HCT116 (cell line): ENCODE measurements around the gene NPTX1. TPM values are rescaled to one million over a fixed set of nuclear protein-coding genes. Genes with fewer than 3 reads are reported as not detected.

Experiments
- ATAC-seq: fragments of 200-7000 bp; cut with Tn5 transposase; 2 replicates; pipeline ENCODE4 v1.9.1; 2020; ENCODE audit warnings: mild to moderate bottlenecking, moderate library complexity
- BruUV-seq: library from RNA; stranded (reverse); fragments of 400-500 nt; replicated peaks from 2 replicates; lab custom pipeline; 2021; lab: Mats Ljungman, UMichigan
- CTCF ChIA-PET: fragments of 300-600 bp; sonication (Branson Sonifier 250); formaldehyde crosslinking; loops from one replicate; lab custom pipeline; 2021; ENCODE audit warnings: antibody characterized with exemption; lab: Charles Lee
- POLR2A ChIA-PET: fragments of 300-600, 350-600 bp; sonication (Branson Sonifier 250); formaldehyde crosslinking; loops from one replicate; lab custom pipeline; 2021; ENCODE audit warnings: antibody characterized with exemption; lab: Charles Lee
- RAD21 ChIA-PET, 2 experiments: fragments of 300-600 bp; sonication (Branson Sonifier 250); formaldehyde crosslinking; loops; one replicate each; lab custom pipeline; 2023; ENCODE audit warnings: low total read pairs in 2 of 2; ENCODE audit not compliant: uncharacterized antibody in 2 of 2, unreplicated experiment in 2 of 2, low non-redundant PET in 1 of 2; lab: Charles Lee
- DNase-seq: peaks from one replicate; pipeline ENCODE4 v3.0.0-alpha.2; 2010; ENCODE audit warnings: low read depth, low spot score
- H2AFZ ChIP-seq: fragments of 200-600 bp; shearing (Covaris generic), sonication (generic); 2 replicates; pipeline ENCODE4 v1.6.1; 2017; ENCODE audit warnings: low read depth, mixed run types, mixed read lengths, antibody characterized with exemption, low read length; ENCODE audit not compliant: poor library complexity, severe bottlenecking
- H3K27ac ChIP-seq: 2 replicates; pipeline ENCODE4 v1.5.1; 2012; ENCODE audit warnings: low read depth, low read length
- H3K27me3 ChIP-seq: fragments of 200-600 bp; sonication (generic); 2 replicates; pipeline ENCODE4 v1.6.1; 2016; ENCODE audit warnings: mixed run types, low read length, mixed read lengths; ENCODE audit not compliant: insufficient read depth
- H3K36me3 ChIP-seq, 2 experiments: fragments of 200-500 bp in 1 of 2; fragments of 200-600 bp in 1 of 2; sonication (Bioruptor generic) in 1 of 2; sonication (generic) in 1 of 2; 2 replicates each; pipeline versions ENCODE4 v1.5.1 to v1.6.1; 2014 to 2016; ENCODE audit warnings: low read length in 2 of 2, inconsistent platforms in 1 of 2, mixed read lengths in 1 of 2, mixed run types in 1 of 2; ENCODE audit not compliant: insufficient read depth in 2 of 2, control insufficient read depth in 1 of 2
- H3K4me1 ChIP-seq, 2 experiments: fragments of 200-600 bp in 1 of 2; sonication (generic) in 1 of 2; 2 replicates each; pipeline versions ENCODE4 v1.5.1 to v1.6.1; 2012 to 2017; ENCODE audit warnings: low read length in 2 of 2, inconsistent platforms in 1 of 2, mild to moderate bottlenecking in 1 of 2, mixed read lengths in 1 of 2, mixed run types in 1 of 2, moderate library complexity in 1 of 2; ENCODE audit not compliant: insufficient read depth in 2 of 2, control insufficient read depth in 1 of 2
- H3K4me2 ChIP-seq: fragments of 200-600 bp; sonication (generic); 2 replicates; pipeline ENCODE4 v1.6.1; 2017; ENCODE audit warnings: mixed run types, low read length, mixed read lengths
- H3K4me3 ChIP-seq, 2 experiments: fragments of 200-600 bp in 1 of 2; sonication (generic) in 1 of 2; replicated peaks in 1 of 2; 2 replicates each; pipeline ENCODE4 v1.5.1; 2011 to 2016; ENCODE audit warnings: low read length in 2 of 2, control low read depth in 1 of 2, low read depth in 1 of 2, mild to moderate bottlenecking in 1 of 2, mixed read lengths in 1 of 2, mixed run types in 1 of 2
- H3K79me2 ChIP-seq: fragments of 200-600 bp; sonication (generic); 2 replicates; pipeline ENCODE4 v1.6.1; 2017; ENCODE audit warnings: mild to moderate bottlenecking, mixed run types, low read length, moderate library complexity, mixed read lengths; ENCODE audit not compliant: insufficient read depth
- H3K9ac ChIP-seq: fragments of 200-600 bp; sonication (generic); 2 replicates; pipeline ENCODE4 v1.6.1; 2016; ENCODE audit warnings: low read length, mixed read lengths
- H3K9me2 ChIP-seq: fragments of 200-600 bp; sonication (generic), shearing (Covaris generic); 2 replicates; pipeline ENCODE4 v1.6.1; 2017; ENCODE audit warnings: mixed run types, mild to moderate bottlenecking, moderate library complexity; ENCODE audit not compliant: insufficient read depth
- H3K9me3 ChIP-seq, 2 experiments: fragments of 200-500 bp in 1 of 2; fragments of 200-600 bp in 1 of 2; sonication (Bioruptor generic) in 1 of 2; sonication (generic) in 1 of 2; 2 replicates each; pipeline ENCODE4 v1.6.1; 2014 to 2017; ENCODE audit warnings: low read length in 2 of 2, mixed read lengths in 2 of 2, inconsistent platforms in 1 of 2, low read depth in 1 of 2, mild to moderate bottlenecking in 1 of 2, mixed run types in 1 of 2, moderate library complexity in 1 of 2; ENCODE audit not compliant: control insufficient read depth in 1 of 2, insufficient read depth in 1 of 2
- H4K20me1 ChIP-seq: fragments of 200-600 bp; sonication (generic), shearing (Covaris generic); 2 replicates; pipeline ENCODE4 v1.6.1; 2017; ENCODE audit warnings: mixed run types, mild to moderate bottlenecking, moderate library complexity; ENCODE audit not compliant: insufficient read depth
- CBX3 ChIP-seq: IDR thresholded peaks from 2 replicates; pipeline ENCODE4 v1.6.1; 2012; ENCODE audit warnings: low read depth
- FOSL1 ChIP-seq: IDR thresholded peaks from 2 replicates; pipeline ENCODE4 v1.6.1; 2012; ENCODE audit warnings: low read depth
- JUND ChIP-seq: IDR thresholded peaks from 2 replicates; pipeline ENCODE4 v1.6.1; 2012
- POLR2A ChIP-seq: IDR thresholded peaks from 2 replicates; pipeline ENCODE4 v1.7.0; 2011; ENCODE audit warnings: borderline replicate concordance; ENCODE audit not compliant: insufficient read depth, insufficient read length; ENCODE audit errors: extremely low read depth
- RAD21 ChIP-seq: IDR thresholded peaks from 2 replicates; pipeline ENCODE4 v1.6.1; 2012; ENCODE audit warnings: low read depth, mild to moderate bottlenecking
- SIN3A ChIP-seq: IDR thresholded peaks from 2 replicates; pipeline ENCODE4 v1.6.1; 2012; ENCODE audit warnings: low read depth
- SP1 ChIP-seq: IDR thresholded peaks from 2 replicates; pipeline ENCODE4 v1.6.1; 2012; ENCODE audit warnings: low read depth
- SRF ChIP-seq: IDR thresholded peaks from 2 replicates; pipeline ENCODE4 v1.6.1; 2012; ENCODE audit warnings: low read depth
- ZFX ChIP-seq: fragments of 450-650 bp; IDR thresholded peaks from 2 replicates; pipeline ENCODE4 v1.6.1; 2017
- intact Hi-C: fragments of 100-400 bp; cut with micrococcal nuclease; formaldehyde crosslinking; loops from 2 replicates; pipeline ENCODE4 v1.10.0; 2022
- total RNA-seq: library from RNA; stranded (reverse); gene quantifications from one replicate; pipeline ENCODE4 v1.2.1, GENCODE V29; 2021; ENCODE audit not compliant: unreplicated experiment
- TF ChIP-seq, protein P1 (sequence below), 3 experiments: fragments of 200-600 bp in 1 of 3; sonication (generic) in 1 of 3; IDR thresholded peaks in 2 of 3; conservative IDR thresholded peaks in 1 of 3; 2 replicates each; pipeline ENCODE4 v1.5.1; 2012 to 2017; ENCODE audit warnings: low read depth in 2 of 3, low read length in 2 of 3, antibody characterized with exemption in 1 of 3, borderline replicate concordance in 1 of 3, control low read depth in 1 of 3, mild to moderate bottlenecking in 1 of 3, mixed read lengths in 1 of 3, mixed run types in 1 of 3, moderate library complexity in 1 of 3; ENCODE audit not compliant: insufficient read depth in 1 of 3
- TF ChIP-seq, protein P2 (sequence below): IDR thresholded peaks from 2 replicates; pipeline ENCODE4 v1.6.1; 2011; ENCODE audit warnings: mild to moderate bottlenecking, low read length, moderate library complexity; ENCODE audit not compliant: insufficient replicate concordance; ENCODE audit errors: extremely low read depth

NPTX1 gene
- total RNA-seq, 1 experiment from 2014 or later, result 0.15 TPM

DNA sequence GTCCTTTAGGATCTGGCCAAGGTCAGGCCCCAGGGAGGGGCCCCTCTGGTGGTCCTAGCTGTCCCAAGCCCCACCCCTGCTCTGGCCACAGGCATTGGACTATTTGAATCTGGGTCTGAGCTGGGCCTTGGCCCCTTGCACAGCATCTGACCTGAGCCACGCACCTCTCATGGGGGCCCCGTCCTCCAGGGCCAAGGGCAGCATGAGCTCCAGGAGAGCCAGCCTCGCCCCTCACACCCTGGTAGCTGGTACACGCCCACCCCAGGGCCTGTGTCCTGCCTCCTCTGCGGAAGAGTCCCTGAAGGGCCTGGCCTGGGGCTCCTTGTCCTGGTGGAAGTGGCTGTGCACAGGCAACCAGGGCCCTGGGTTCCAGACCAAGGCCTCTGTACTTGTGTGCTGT lies 37.6 kb downstream of the NPTX1 start:
- no TSS peak for BruUV-seq
- Histone ChIP-seq H3K4me2 (no peak overlapping the region), H3K9ac (no peak overlapping the region), H3K36me3 (no peaks in the 10 kb centered on the region), H3K9me2 (no peaks in the 10 kb centered on the region), H3K4me3 (no peak overlapping the region), H3K9me3 (no peaks in the 10 kb centered on the region), H3K27ac (no peak overlapping the region), H3K79me2 (no peaks in the 10 kb centered on the region), H3K27me3 (peaks cover 6% of the 10 kb centered on the region; the same call in 1 of the 2 replicates), H3K4me1 (no peaks in the 10 kb centered on the region), H2AFZ (no peak overlapping the region), H4K20me1 (no peaks in the 10 kb centered on the region)
- intact Hi-C loops, result no loop called here
- ATAC-seq (no peak), DNase-seq (no peak)
- POLR2A ChIA-PET, result no interaction called here
- RAD21 ChIA-PET, result no interaction called here
- TF ChIP-seq FOSL1, result no peak
- no peak for TF ChIP-seq SIN3A
- TF ChIP-seq, protein P1, sequence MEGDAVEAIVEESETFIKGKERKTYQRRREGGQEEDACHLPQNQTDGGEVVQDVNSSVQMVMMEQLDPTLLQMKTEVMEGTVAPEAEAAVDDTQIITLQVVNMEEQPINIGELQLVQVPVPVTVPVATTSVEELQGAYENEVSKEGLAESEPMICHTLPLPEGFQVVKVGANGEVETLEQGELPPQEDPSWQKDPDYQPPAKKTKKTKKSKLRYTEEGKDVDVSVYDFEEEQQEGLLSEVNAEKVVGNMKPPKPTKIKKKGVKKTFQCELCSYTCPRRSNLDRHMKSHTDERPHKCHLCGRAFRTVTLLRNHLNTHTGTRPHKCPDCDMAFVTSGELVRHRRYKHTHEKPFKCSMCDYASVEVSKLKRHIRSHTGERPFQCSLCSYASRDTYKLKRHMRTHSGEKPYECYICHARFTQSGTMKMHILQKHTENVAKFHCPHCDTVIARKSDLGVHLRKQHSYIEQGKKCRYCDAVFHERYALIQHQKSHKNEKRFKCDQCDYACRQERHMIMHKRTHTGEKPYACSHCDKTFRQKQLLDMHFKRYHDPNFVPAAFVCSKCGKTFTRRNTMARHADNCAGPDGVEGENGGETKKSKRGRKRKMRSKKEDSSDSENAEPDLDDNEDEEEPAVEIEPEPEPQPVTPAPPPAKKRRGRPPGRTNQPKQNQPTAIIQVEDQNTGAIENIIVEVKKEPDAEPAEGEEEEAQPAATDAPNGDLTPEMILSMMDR (IDR thresholded peaks at IDR 0.05 in 2 of 3, conservative IDR thresholded peaks at IDR 0.05 in 1 of 3; ENCODE audit: borderline replicate concordance in 1 of 3, insufficient read depth in 1 of 3, low read depth in 2 of 3, low read length in 2 of 3), result no peak
- no peak for TF ChIP-seq RAD21
- no peak for TF ChIP-seq SRF
- TF ChIP-seq POLR2A, result no peak
- TF ChIP-seq, protein P2, sequence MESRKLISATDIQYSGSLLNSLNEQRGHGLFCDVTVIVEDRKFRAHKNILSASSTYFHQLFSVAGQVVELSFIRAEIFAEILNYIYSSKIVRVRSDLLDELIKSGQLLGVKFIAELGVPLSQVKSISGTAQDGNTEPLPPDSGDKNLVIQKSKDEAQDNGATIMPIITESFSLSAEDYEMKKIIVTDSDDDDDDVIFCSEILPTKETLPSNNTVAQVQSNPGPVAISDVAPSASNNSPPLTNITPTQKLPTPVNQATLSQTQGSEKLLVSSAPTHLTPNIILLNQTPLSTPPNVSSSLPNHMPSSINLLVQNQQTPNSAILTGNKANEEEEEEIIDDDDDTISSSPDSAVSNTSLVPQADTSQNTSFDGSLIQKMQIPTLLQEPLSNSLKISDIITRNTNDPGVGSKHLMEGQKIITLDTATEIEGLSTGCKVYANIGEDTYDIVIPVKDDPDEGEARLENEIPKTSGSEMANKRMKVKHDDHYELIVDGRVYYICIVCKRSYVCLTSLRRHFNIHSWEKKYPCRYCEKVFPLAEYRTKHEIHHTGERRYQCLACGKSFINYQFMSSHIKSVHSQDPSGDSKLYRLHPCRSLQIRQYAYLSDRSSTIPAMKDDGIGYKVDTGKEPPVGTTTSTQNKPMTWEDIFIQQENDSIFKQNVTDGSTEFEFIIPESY, result no peak
- TF ChIP-seq SP1, result no peak
- TF ChIP-seq CBX3, result no peak
- TF ChIP-seq JUND, result no peak
- no peak for TF ChIP-seq ZFX
- CTCF ChIA-PET, result no interaction called here
